Measurements from ENCODE around the gene HMCES. TPM values are rescaled to one million over a fixed set of nuclear protein-coding genes. Genes with fewer than 3 reads are reported as not detected.
"Not testable (repeated sequence)": the region's sequence is repeated elsewhere in the genome, so short reads cannot be mapped to it uniquely, and the experiment has no call there.

HMCES gene
- total RNA-seq, 1 donor from 2014 or later: 32.2 TPM

GRCh38 chr3:129346695-129347457 is 68.2 kb downstream of the HMCES start:
- no peak for DNase-seq (ENCODE audit: low spot score)

- DNase-seq (ENCODE audit: low spot score): no peak
Observed at GRCh38 chr3:129347458-129347845, 68.8 kb downstream of the HMCES start.

GRCh38 chr3:129348734-129349133 is 70.1 kb downstream of the HMCES start:
- DNase-seq (ENCODE audit: low spot score): no peak

GRCh38 chr3:129349169-129349568 is 70.5 kb downstream of the HMCES start:
- not testable (repeated sequence) for DNase-seq (ENCODE audit: low spot score)

GRCh38 chr3:129349791-129350190 is 71.1 kb downstream of the HMCES start:
- DNase-seq (ENCODE audit: low spot score): no peak

- no peak for DNase-seq (ENCODE audit: low spot score)
Observed at GRCh38 chr3:129352045-129352444, 73.4 kb downstream of the HMCES start.

GRCh38 chr3:129352650-129353588 is 74.2 kb downstream of the HMCES start:
- DNase-seq (ENCODE audit: low spot score): no peak

- no peak for DNase-seq (ENCODE audit: low spot score)
Observed at GRCh38 chr3:129353589-129353941, 74.9 kb downstream of the HMCES start.

Other genes starting within 250 kb of the HMCES start
- not detected for gene GP9, start 218.1 kb upstream of the HMCES start, total RNA-seq
- 27.2 TPM for gene RAB43, start 157.1 kb upstream of the HMCES start, total RNA-seq
- 34.4 TPM for gene ISY1, start 117.8 kb upstream of the HMCES start, total RNA-seq
- gene CNBP, start 95.0 kb upstream of the HMCES start, total RNA-seq: 338 TPM
- 133 TPM for gene COPG1, start 29.3 kb upstream of the HMCES start, total RNA-seq
- gene EFCAB12, start 149.8 kb downstream of the HMCES start, total RNA-seq: 0.26 TPM
- 31.6 TPM for gene MBD4, start 161.1 kb downstream of the HMCES start, total RNA-seq
- gene IFT122, start 161.4 kb downstream of the HMCES start, total RNA-seq: 37.6 TPM
- gene RHO, start 249.8 kb downstream of the HMCES start, total RNA-seq: not detected

All from ureter (tissue), 1 donor.